Mesendoderm (in vitro differentiated cells): ENCODE results near the gene AGAP2.

ENCODE experiments used
- DNase-seq: peaks from one replicate; pipeline ENCODE4 v3.0.0; 2013
- H2AK5ac ChIP-seq: 2 replicates; pipeline ENCODE4 v1.6.1; 2013; ENCODE audit warnings: low read length, inconsistent platforms
- H2BK120ac ChIP-seq: 2 replicates; pipeline ENCODE4 v1.6.1; 2013; ENCODE audit warnings: low read depth, mild to moderate bottlenecking, low read length, moderate library complexity, mixed read lengths
- H2BK15ac ChIP-seq: replicated peaks from 2 replicates; pipeline ENCODE4 v1.6.1; 2013; ENCODE audit warnings: low read depth, mild to moderate bottlenecking, moderate library complexity
- H2BK5ac ChIP-seq: 2 replicates; pipeline ENCODE4 v1.6.1; 2013; ENCODE audit warnings: low read length, inconsistent platforms
- H3K18ac ChIP-seq: 2 replicates; pipeline ENCODE4 v1.6.1; 2013; ENCODE audit warnings: mild to moderate bottlenecking, low read length, mixed read lengths
- H3K23ac ChIP-seq: one replicate; pipeline ENCODE4 v1.6.1; 2013; ENCODE audit warnings: low read length
- H3K27ac ChIP-seq: 2 replicates; pipeline ENCODE4 v1.5.1; 2013; ENCODE audit warnings: low read depth, mild to moderate bottlenecking, inconsistent platforms, low read length, moderate library complexity
- H3K27me3 ChIP-seq: 2 replicates; pipeline ENCODE4 v1.6.1; 2013; ENCODE audit warnings: low read length, control low read depth, mild to moderate bottlenecking, inconsistent platforms; ENCODE audit not compliant: insufficient read depth, poor library complexity
- H3K36me3 ChIP-seq: 2 replicates; pipeline ENCODE4 v1.6.1; 2013; ENCODE audit warnings: low read length, inconsistent platforms; ENCODE audit not compliant: control insufficient read depth, insufficient read depth
- H3K4ac ChIP-seq: one replicate; pipeline ENCODE4 v1.6.1; 2013; ENCODE audit warnings: low read depth, mild to moderate bottlenecking, low read length, moderate library complexity
- H3K4me1 ChIP-seq: 2 replicates; pipeline ENCODE4 v1.6.1; 2013; ENCODE audit warnings: low read depth, low read length, inconsistent platforms; ENCODE audit not compliant: control insufficient read depth
- H3K4me2 ChIP-seq: 2 replicates; pipeline ENCODE4 v1.6.1; 2013; ENCODE audit warnings: low read length
- H3K4me3 ChIP-seq: 2 replicates; pipeline ENCODE4 v1.5.1; 2013; ENCODE audit warnings: mild to moderate bottlenecking, low read length
- H3K56ac ChIP-seq: one replicate; pipeline ENCODE4 v1.6.1; 2013; ENCODE audit warnings: low read length
- H3K79me1 ChIP-seq: 2 replicates; pipeline ENCODE4 v1.6.1; 2013; ENCODE audit warnings: low read length, inconsistent platforms
- H3K79me2 ChIP-seq: 2 replicates; pipeline ENCODE4 v1.6.1; 2013; ENCODE audit warnings: mild to moderate bottlenecking, low read length; ENCODE audit not compliant: control insufficient read depth, insufficient read depth
- H3K9ac ChIP-seq: 2 replicates; pipeline ENCODE4 v1.6.1; 2013; ENCODE audit warnings: low read length, inconsistent platforms
- H4K5ac ChIP-seq: one replicate; pipeline ENCODE4 v1.6.1; 2013; ENCODE audit warnings: low read length
- H4K8ac ChIP-seq: one replicate; pipeline ENCODE4 v1.6.1; 2013; ENCODE audit warnings: low read depth, mild to moderate bottlenecking, control low read depth, low read length, moderate library complexity
- WGBS: extraction: QIAGEN DNeasy Blood & Tissue Kit; methylation state at CpG from one replicate; pipeline ENCODE4 v1.1.7; 2013; ENCODE audit warnings: low lambda C conversion rate, missing lambda C conversion rate; ENCODE audit not compliant: insufficient coverage; ENCODE audit errors: extremely low coverage; 5-methylcytosine and 5-hydroxymethylcytosine counted together

AGAP2 gene

GRCh38 chr12:57726151-57726883 lies 12.2 kb downstream of the AGAP2 start:
- no CpG with 5 or more reads among the region's 79 CpGs for WGBS
- Histone ChIP-seq H3K4me2 (peak overlapping the region; percentile 91), H3K27ac (no peak overlapping the region), H3K79me1 (no peaks in the 10 kb centered on the region), H3K4me1 (no peaks in the 10 kb centered on the region), H2BK120ac (no peak overlapping the region), H2BK15ac (no peak overlapping the region), H2BK5ac (no peak overlapping the region), H3K4ac (no peak overlapping the region), H3K79me2 (no peaks in the 10 kb centered on the region), H3K27me3 (peaks cover 28% of the 10 kb centered on the region), H4K8ac (no peak overlapping the region), H4K5ac (no peak overlapping the region), H3K36me3 (no peaks in the 10 kb centered on the region), H3K18ac (no peak overlapping the region), H2AK5ac (no peak overlapping the region), H3K9ac (peak overlapping the region; percentile 55), H3K23ac (no peak overlapping the region), H3K4me3 (peak overlapping the region; percentile 63), H3K56ac (peak overlapping the region; percentile 86)
- DNase-seq, result peak; percentile 86

- H3K23ac ChIP-seq, result no peak overlapping the region
- no peak overlapping the region for H2BK120ac ChIP-seq
- no peak overlapping the region for H3K4ac ChIP-seq
- H3K27me3 ChIP-seq, result peaks cover 26% of the 10 kb centered on the region
- no peak overlapping the region for H3K18ac ChIP-seq
- H3K56ac ChIP-seq, result peak overlapping the region; percentile 34
- H3K27ac ChIP-seq, result no peak overlapping the region
- H3K36me3 ChIP-seq, result no peaks in the 10 kb centered on the region
- H3K4me3 ChIP-seq, result no peak overlapping the region
- H3K4me2 ChIP-seq, result no peak overlapping the region
- no peak overlapping the region for H2AK5ac ChIP-seq
- no peaks in the 10 kb centered on the region for H3K79me1 ChIP-seq
- no peak overlapping the region for H4K5ac ChIP-seq
- no peaks in the 10 kb centered on the region for H3K79me2 ChIP-seq
- no peak overlapping the region for H2BK5ac ChIP-seq
- no peak overlapping the region for H3K9ac ChIP-seq
- DNase-seq, result no peak
- no peak overlapping the region for H2BK15ac ChIP-seq
- no peaks in the 10 kb centered on the region for H3K4me1 ChIP-seq
- no CpG with 5 or more reads among the region's 10 CpGs for WGBS
- no peak overlapping the region for H4K8ac ChIP-seq
Measured at GRCh38 chr12:57725851-57726150, 12.7 kb downstream of the AGAP2 start.

- Histone ChIP-seq H3K4me3 (no peak overlapping the region), H3K27ac (no peak overlapping the region), H2BK120ac (no peak overlapping the region), H3K79me1 (no peaks in the 10 kb centered on the region), H3K79me2 (no peaks in the 10 kb centered on the region), H3K4me2 (no peak overlapping the region), H2BK15ac (no peak overlapping the region), H3K27me3 (peaks cover 22% of the 10 kb centered on the region), H3K23ac (no peak overlapping the region), H3K4me1 (no peaks in the 10 kb centered on the region), H3K4ac (no peak overlapping the region), H2BK5ac (no peak overlapping the region), H3K18ac (no peak overlapping the region), H3K9ac (no peak overlapping the region), H2AK5ac (no peak overlapping the region), H3K36me3 (no peaks in the 10 kb centered on the region), H4K5ac (no peak overlapping the region), H3K56ac (no peak overlapping the region), H4K8ac (no peak overlapping the region)
- DNase-seq, result no peak
- no CpG with 5 or more reads among the region's 11 CpGs for WGBS
Measured at GRCh38 chr12:57724936-57725740, 13.4 kb downstream of the AGAP2 start.

DNA sequence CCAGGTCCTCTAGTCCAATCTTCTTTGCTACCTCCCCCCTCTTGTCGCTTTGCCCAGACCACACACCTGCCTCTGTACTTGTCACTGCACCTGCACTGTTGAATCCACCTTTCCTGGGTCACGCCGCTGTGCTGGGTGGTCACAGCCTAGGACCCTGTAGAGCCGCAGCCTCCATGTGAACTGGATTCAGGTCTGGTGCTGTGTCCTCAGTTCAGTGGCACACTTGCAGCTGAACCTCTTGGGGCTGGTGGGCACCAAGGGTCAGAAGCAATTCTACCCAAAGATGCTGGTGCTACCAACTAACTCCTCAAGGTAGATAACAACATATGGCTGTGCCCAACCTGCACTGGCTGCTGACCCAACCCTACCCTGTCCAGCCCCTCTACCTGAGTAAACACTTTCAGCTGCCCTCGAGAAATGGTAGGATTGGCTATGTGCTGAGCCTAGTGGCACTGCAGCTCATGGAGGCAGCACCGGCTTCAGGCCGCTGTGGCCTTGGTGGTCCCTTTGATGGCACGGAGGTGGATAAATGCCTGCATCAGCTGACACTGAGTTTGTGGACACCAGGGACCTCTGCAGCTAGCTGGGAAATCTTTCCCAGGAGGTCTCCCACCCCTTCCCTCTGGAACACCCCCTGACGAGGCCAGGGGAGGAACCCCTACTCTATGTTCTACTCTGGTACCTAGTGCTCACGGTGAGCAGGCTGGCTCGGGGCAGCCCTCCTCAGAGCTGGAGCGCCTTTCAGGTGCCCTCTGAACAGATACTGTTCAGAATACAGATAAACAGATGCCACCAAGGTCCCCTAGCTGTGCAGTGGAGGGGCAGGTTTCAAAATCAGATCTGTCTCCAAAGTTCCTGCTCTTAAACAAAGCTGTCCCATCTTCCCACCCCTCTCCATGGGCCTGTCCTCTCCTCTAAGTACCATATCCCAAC lies 14.3 kb downstream of the AGAP2 start:
- H3K27me3 ChIP-seq, result peaks cover 18% of the 10 kb centered on the region
- no peak overlapping the region for H3K4ac ChIP-seq
- H3K4me3 ChIP-seq, result no peak overlapping the region
- no peaks in the 10 kb centered on the region for H3K79me2 ChIP-seq
- H2BK120ac ChIP-seq, result no peak overlapping the region
- no peak overlapping the region for H3K56ac ChIP-seq
- H4K5ac ChIP-seq, result no peak overlapping the region
- no peaks in the 10 kb centered on the region for H3K4me1 ChIP-seq
- no peak for DNase-seq
- H3K4me2 ChIP-seq, result no peak overlapping the region
- no peak overlapping the region for H3K27ac ChIP-seq
- no peak overlapping the region for H2BK5ac ChIP-seq
- WGBS, result no CpG with 5 or more reads among the region's 12 CpGs
- no peak overlapping the region for H2BK15ac ChIP-seq
- peaks cover under 1% of the 10 kb centered on the region for H3K36me3 ChIP-seq
- no peak overlapping the region for H2AK5ac ChIP-seq
- H3K18ac ChIP-seq, result no peak overlapping the region
- H3K23ac ChIP-seq, result no peak overlapping the region
- no peaks in the 10 kb centered on the region for H3K79me1 ChIP-seq
- H3K9ac ChIP-seq, result no peak overlapping the region
- no peak overlapping the region for H4K8ac ChIP-seq

- no peaks in the 10 kb centered on the region for H3K4me1 ChIP-seq
- no peak overlapping the region for H3K9ac ChIP-seq
- no peak overlapping the region for H2AK5ac ChIP-seq
- H3K4me2 ChIP-seq, result no peak overlapping the region
- H4K5ac ChIP-seq, result no peak overlapping the region
- no CpG with 5 or more reads among the region's 2 CpGs for WGBS
- no peak overlapping the region for H3K18ac ChIP-seq
- no peak overlapping the region for H2BK120ac ChIP-seq
- no peak overlapping the region for H3K27ac ChIP-seq
- no peaks in the 10 kb centered on the region for H3K79me1 ChIP-seq
- no peak overlapping the region for H4K8ac ChIP-seq
- no peak overlapping the region for H3K56ac ChIP-seq
- DNase-seq, result no peak
- H3K23ac ChIP-seq, result no peak overlapping the region
- H3K4ac ChIP-seq, result no peak overlapping the region
- peaks cover 18% of the 10 kb centered on the region for H3K27me3 ChIP-seq
- no peak overlapping the region for H2BK5ac ChIP-seq
- H3K79me2 ChIP-seq, result no peaks in the 10 kb centered on the region
- H3K36me3 ChIP-seq, result peaks cover 3% of the 10 kb centered on the region
- H2BK15ac ChIP-seq, result no peak overlapping the region
- no peak overlapping the region for H3K4me3 ChIP-seq
Measured at GRCh38 chr12:57723630-57723962, 14.9 kb downstream of the AGAP2 start.
